GM19240 (cell line): ENCODE data around the gene ARMC2.
A peak's percentile ranks its signal among the peaks of the same experiment; 100 is the strongest.
"Not testable (repeated sequence)": the region's sequence is repeated elsewhere in the genome, so short reads cannot be mapped to it uniquely, and the experiment has no call there.

ENCODE experiments used
- DNase-seq: peaks from one replicate; pipeline ENCODE4 v3.0.0; 2011; ENCODE audit warnings: low spot score; ENCODE audit not compliant: insufficient read length

Gene ARMC2

GRCh38 chr6:108835218-108835850, 12.9 kb upstream of the ARMC2 start:
- peak; percentile 70 for DNase-seq

- DNase-seq, result no peak
Measured at GRCh38 chr6:108836061-108836460, 12.2 kb upstream of the ARMC2 start.

- DNase-seq, result no peak
Measured at GRCh38 chr6:108837236-108837971, 10.8 kb upstream of the ARMC2 start.

- no peak for DNase-seq
Measured at GRCh38 chr6:108838101-108838717, 10.0 kb upstream of the ARMC2 start.

- no peak for DNase-seq
Measured at GRCh38 chr6:108839083-108839642, 9.1 kb upstream of the ARMC2 start.

- no peak for DNase-seq
Measured at GRCh38 chr6:108840919-108841318, 7.3 kb upstream of the ARMC2 start.

GRCh38 chr6:108841377-108841855, 6.8 kb upstream of the ARMC2 start:
- DNase-seq, result no peak

GRCh38 chr6:108844135-108844534, 4.1 kb upstream of the ARMC2 start:
- no peak for DNase-seq

GRCh38 chr6:108845145-108845544, 3.1 kb upstream of the ARMC2 start:
- no peak for DNase-seq

- no peak for DNase-seq
Measured at GRCh38 chr6:108846101-108846500, 2.1 kb upstream of the ARMC2 start.

- DNase-seq, result no peak
Measured at GRCh38 chr6:108846628-108847027, 1.6 kb upstream of the ARMC2 start.

- no peak for DNase-seq
Measured at GRCh38 chr6:108847738-108848115, 495 bp upstream of the ARMC2 start.

- DNase-seq, result no peak
Measured at GRCh38 chr6:108850669-108851465, 2.6 kb downstream of the ARMC2 start.

GRCh38 chr6:108851756-108852155, 3.5 kb downstream of the ARMC2 start:
- no peak for DNase-seq

- DNase-seq, result no peak
Measured at GRCh38 chr6:108853077-108853476, 4.9 kb downstream of the ARMC2 start.

GRCh38 chr6:108862479-108863191, 14.4 kb downstream of the ARMC2 start:
- DNase-seq, result no peak

- DNase-seq, result not testable (repeated sequence)
Measured at GRCh38 chr6:108865751-108866286, 17.6 kb downstream of the ARMC2 start.

GRCh38 chr6:108866798-108867197, 18.6 kb downstream of the ARMC2 start:
- DNase-seq, result no peak

- DNase-seq, result no peak
Measured at GRCh38 chr6:108868647-108869046, 20.4 kb downstream of the ARMC2 start.

GRCh38 chr6:108869876-108870275, 21.7 kb downstream of the ARMC2 start:
- no peak for DNase-seq
